ENCODE results near the gene BCL2L1. TPM values are rescaled to one million over a fixed set of nuclear protein-coding genes. Genes with fewer than 3 reads are reported as not detected.

Gene BCL2L1
- total RNA-seq, 1 donor from 2014 or later, result 60.0 TPM

- Mint-ChIP-seq H3K36me3 (peaks cover 24% of the 10 kb centered on the region), H3K4me3 (no peak overlapping the region), H3K27me3 (ENCODE audit: insufficient read depth, low read depth) (no peaks in the 10 kb centered on the region), H3K4me1 (peaks cover 20% of the 10 kb centered on the region), H3K9me3 (no peaks in the 10 kb centered on the region), H3K27ac (no peak overlapping the region)
- Histone ChIP-seq H3K4me2 (no peak overlapping the region), H3K27me3 (no peaks in the 10 kb centered on the region), H3K79me2 (ENCODE audit: low read depth) (peaks cover 56% of the 10 kb centered on the region), H3K9ac (no peak overlapping the region), H3F3A (ENCODE audit: low read depth) (peaks cover 40% of the 10 kb centered on the region), H3K36me3 (no peaks in the 10 kb centered on the region), H3K9me3 (ENCODE audit: low read depth) (no peaks in the 10 kb centered on the region), H2AFZ (replicated peaks) (no peak overlapping the region), H3K4me1 (peaks cover 14% of the 10 kb centered on the region), H4K20me1 (ENCODE audit: low read depth) (peaks cover 23% of the 10 kb centered on the region), H3K27ac (peak overlapping the region; percentile 55), H3K4me3 (no peak overlapping the region)
- no peak for DNase-seq (ENCODE audit: low spot score)
- no peak for TF ChIP-seq EZH2 (IDR thresholded peaks at IDR 0.05)
Observed at GRCh38 chr20:31689141-31689540, 33.5 kb downstream of the BCL2L1 start.

DNA sequence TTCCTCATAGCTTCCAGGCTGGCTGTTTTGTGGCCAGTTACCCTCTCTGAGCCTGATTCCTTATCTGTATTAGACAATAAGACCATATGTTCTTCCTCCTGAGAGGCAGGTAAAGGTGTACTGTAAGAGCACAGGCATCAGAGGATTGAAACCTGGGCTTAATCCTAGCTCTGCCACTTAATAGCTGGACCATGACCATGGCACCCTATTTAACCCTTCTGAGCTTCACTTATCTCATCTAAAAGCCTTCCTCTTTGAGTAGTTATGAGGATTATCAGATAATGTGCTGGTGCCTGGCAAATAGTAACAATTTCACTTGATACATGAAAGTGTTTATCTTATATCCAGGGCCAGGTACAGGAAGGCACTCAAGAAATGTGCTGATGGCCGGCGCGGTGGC, 34.9 kb downstream of the BCL2L1 start:
- Histone ChIP-seq H3K4me1 (peaks cover 7% of the 10 kb centered on the region), H3K27me3 (no peaks in the 10 kb centered on the region), H3F3A (ENCODE audit: low read depth) (peaks cover 31% of the 10 kb centered on the region), H3K9me3 (ENCODE audit: low read depth) (no peaks in the 10 kb centered on the region), H3K79me2 (ENCODE audit: low read depth) (peaks cover 55% of the 10 kb centered on the region), H3K9ac (no peak overlapping the region), H2AFZ (replicated peaks) (no peak overlapping the region), H3K36me3 (no peaks in the 10 kb centered on the region), H4K20me1 (ENCODE audit: low read depth) (peaks cover 14% of the 10 kb centered on the region), H3K27ac (no peak overlapping the region), H3K4me3 (no peak overlapping the region), H3K4me2 (no peak overlapping the region)
- peaks cover 24% of the 10 kb centered on the region for H3K36me3 Mint-ChIP-seq
- peaks cover 16% of the 10 kb centered on the region for H3K4me1 Mint-ChIP-seq
- no peaks in the 10 kb centered on the region for H3K27me3 Mint-ChIP-seq (ENCODE audit: insufficient read depth, low read depth)
- DNase-seq (ENCODE audit: low spot score), result no peak
- no peak overlapping the region for H3K27ac Mint-ChIP-seq
- no peaks in the 10 kb centered on the region for H3K9me3 Mint-ChIP-seq
- TF ChIP-seq EZH2 (IDR thresholded peaks at IDR 0.05) (no peak), CTCF (IDR thresholded peaks at IDR 0.05) (no peak), EZH2phosphoT487 (IDR thresholded peaks at IDR 0.05) (no peak)
- no peak overlapping the region for H3K4me3 Mint-ChIP-seq

GRCh38 chr20:31685853-31686643, 36.6 kb downstream of the BCL2L1 start:
- no peaks in the 10 kb centered on the region for H3K27me3 Mint-ChIP-seq (ENCODE audit: insufficient read depth, low read depth)
- Histone ChIP-seq H4K20me1 (ENCODE audit: low read depth) (peaks cover 3% of the 10 kb centered on the region), H3K4me1 (peaks cover 7% of the 10 kb centered on the region), H3K27ac (peak overlapping the region; percentile 6), H3K9ac (no peak overlapping the region), H3K9me3 (ENCODE audit: low read depth) (no peaks in the 10 kb centered on the region), H3K79me2 (ENCODE audit: low read depth) (peaks cover 48% of the 10 kb centered on the region), H3K4me2 (peak overlapping the region; percentile 8), H2AFZ (replicated peaks) (no peak overlapping the region), H3K27me3 (no peaks in the 10 kb centered on the region), H3K36me3 (no peaks in the 10 kb centered on the region), H3F3A (ENCODE audit: low read depth) (peaks cover 22% of the 10 kb centered on the region), H3K4me3 (no peak overlapping the region)
- H3K4me1 Mint-ChIP-seq, result peaks cover 9% of the 10 kb centered on the region
- peak overlapping the region; percentile 57 for H3K27ac Mint-ChIP-seq
- peaks cover 24% of the 10 kb centered on the region for H3K36me3 Mint-ChIP-seq
- TF ChIP-seq CTCF (IDR thresholded peaks at IDR 0.05) (no peak), EZH2phosphoT487 (IDR thresholded peaks at IDR 0.05) (no peak), EZH2 (IDR thresholded peaks at IDR 0.05) (no peak)
- H3K9me3 Mint-ChIP-seq, result no peaks in the 10 kb centered on the region
- no peak overlapping the region for H3K4me3 Mint-ChIP-seq
- no peak for DNase-seq (ENCODE audit: low spot score)

All from neural progenitor cell (in vitro differentiated cells).